CD4-positive, alpha-beta T cell treated with Interleukin-6 for 4 hours (primary cell): ENCODE measurements around the gene CCDC88C.

Source experiments
- DNase-seq: peaks from one replicate; pipeline ENCODE4 v3.0.0-alpha.2; 2020; ENCODE audit warnings: mixed read lengths

The CCDC88C gene

GRCh38 chr14:91397965-91398591, 19.5 kb downstream of the CCDC88C start:
- no peak for DNase-seq

DNA sequence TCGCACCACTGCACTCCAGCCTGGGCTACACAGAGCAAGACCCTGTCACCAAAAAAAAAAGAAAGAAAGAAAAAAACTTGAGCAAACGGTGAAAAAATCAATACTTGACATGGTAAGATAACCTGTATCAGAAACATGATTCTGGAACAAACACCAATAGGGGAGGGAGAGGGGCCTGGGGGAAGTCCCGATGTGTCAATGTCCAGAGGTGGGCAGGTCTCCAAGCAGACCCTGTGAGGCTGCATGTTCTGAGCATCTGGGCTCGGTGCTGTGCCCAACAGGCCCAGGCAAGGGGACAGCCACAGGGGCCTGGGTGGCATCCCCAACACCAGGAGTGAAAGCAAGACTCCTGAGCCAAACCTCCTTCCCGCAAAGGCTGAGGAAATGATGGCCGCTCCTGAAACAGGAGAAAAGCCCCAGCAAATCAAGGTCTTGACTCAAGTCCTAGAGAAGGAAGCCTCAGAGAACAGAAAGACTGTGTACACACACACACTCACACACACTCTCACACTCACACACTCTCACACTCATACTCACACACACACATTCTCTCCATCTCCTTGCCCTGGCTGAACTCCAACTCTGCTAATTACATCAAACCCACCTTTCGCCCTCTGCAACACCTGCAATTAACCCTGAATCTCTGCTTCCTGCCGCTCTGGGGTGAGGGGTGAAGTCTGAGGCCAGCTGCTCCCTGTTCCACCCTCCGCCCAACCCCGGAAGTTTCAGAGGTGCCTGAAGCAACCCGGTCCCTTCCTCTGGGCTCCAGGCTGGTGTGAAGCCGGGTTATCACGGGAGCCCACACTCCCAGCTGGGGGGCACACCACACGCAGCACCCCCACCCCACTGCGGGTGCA, 20.4 kb downstream of the CCDC88C start:
- peak; percentile 75 for DNase-seq

- DNase-seq = no peak
Measured at GRCh38 chr14:91396013-91396660, 21.5 kb downstream of the CCDC88C start.

DNA sequence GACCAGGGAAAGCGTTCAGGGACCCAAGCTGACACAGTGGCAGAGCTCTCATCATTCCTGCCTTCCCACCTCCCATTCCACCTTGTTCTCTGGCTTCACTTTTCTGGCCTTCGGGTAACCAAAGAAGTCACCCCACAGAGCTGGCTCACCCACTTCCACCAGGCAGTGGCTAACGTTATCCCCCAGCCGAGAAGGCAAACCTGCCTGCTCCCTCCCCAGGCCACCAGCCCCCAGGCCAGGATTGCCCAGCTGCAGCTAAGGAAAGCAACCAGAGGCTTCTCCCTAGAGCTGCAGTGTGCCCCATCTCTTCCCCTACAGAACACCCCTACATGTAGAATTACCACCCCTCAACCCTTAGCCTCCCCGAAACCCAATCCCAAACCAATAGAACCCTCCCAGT, 22.2 kb downstream of the CCDC88C start:
- no peak for DNase-seq

- DNase-seq = no peak
Measured at GRCh38 chr14:91394105-91395081, 23.2 kb downstream of the CCDC88C start.

DNA sequence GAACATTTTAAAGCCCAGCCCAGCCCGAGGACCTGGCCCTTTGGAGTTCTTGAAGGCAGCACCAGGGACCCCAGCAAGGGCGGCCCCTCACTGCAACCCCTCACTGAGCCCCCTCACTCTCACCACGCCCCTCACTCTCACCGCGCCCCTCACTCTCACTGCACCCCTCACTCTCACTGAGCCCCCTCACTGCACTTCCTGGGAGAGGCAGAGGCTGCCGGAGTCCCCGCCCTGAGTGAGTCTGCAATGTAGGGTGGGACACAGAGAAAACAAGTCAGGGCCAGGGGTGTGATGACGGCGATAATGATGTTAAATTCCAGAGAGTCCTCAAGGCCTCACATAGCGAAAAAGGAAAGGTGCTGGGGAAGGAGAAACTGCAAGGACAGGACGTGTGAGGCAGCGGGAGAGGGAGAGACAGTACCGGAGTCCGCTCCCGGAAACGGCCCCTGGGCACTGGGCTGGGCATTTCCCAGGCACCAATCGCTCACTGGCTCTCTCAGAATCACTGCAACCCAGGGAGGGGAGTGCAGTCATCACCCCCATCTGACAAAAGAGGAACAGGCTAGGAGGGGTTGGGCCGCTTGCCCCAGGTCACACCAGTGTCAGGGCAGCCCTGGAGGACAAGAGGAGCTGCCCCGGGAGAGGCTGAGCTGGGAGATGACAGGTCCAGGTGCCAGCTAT, 24.9 kb downstream of the CCDC88C start:
- no peak for DNase-seq

- DNase-seq = no peak
Measured at GRCh38 chr14:91390165-91390778, 27.3 kb downstream of the CCDC88C start.

GRCh38 chr14:91389150-91389549, 28.5 kb downstream of the CCDC88C start:
- DNase-seq = no peak

DNA sequence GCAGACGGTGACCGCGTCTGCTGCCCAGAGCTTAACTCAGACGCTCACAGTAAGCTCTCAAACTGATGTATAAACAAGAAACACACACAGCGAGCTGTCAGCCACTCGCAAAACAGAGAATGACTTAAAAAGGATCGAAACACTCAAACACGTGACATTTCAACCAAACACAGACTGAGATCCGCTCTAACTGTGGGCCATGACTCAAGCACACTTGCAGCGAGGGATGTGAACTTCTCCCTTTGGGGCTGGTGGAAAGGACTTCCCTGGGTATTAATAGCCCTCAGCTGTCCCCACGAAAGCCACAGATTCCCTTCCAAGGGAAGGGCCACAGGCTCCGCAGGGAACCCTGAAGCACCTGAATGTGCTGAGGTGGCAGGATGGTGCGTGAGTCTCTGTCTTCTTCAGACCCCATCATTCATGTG, 29.1 kb downstream of the CCDC88C start:
- peak; percentile 67 for DNase-seq

GRCh38 chr14:91387951-91388381, 29.7 kb downstream of the CCDC88C start:
- no peak for DNase-seq

DNA sequence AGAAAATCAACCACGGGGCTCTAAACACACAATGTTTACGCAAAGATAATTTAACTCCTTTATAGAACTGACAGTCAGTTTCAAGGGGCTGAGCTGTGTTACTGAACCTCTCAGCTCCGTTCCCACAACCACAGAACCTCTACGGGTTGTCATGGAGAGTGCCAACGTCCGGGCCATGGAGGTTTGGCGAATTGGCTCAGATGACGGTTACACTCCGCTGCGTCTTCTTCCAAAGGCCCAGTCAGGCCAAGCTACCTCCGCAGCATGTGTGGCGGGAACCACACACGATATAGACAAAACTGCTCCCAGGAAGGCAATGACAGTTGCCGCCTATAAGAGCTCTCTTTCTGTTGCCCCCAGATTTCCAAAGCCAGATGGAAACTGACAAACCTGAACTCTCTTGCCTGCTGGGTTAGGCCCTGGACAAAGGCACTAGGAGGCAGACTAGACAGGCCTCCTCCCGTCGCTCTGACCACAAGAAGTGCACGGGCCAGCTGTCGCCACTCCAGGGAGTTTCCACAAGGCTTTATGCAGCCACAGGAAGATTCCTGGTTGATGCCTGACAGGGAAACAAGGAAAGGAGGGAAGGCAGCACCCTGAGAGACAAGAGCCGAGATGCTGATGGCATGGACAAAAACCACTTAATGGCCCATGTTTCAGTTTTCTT, 30.3 kb downstream of the CCDC88C start:
- no peak for DNase-seq

DNA sequence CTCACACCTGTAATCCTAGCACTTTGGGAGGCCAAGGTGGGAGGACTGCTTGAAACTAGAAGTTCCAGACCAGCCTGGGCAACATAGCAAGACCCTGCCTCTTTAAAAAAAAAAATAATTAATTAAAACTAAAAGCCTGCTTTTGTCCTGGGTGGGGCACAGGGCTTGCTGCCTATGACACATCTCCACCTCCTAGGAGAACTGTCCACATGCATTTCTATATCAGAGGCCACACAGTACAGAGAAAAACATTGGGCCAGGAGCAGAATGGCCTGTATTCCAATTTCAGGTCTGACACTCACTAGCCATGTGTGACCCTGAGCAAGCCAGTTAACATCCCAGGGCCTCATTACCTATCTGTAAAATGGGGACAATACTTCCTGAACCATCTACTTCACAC, 31.9 kb downstream of the CCDC88C start:
- DNase-seq = no peak

GRCh38 chr14:91385224-91385623, 32.4 kb downstream of the CCDC88C start:
- no peak for DNase-seq

DNA sequence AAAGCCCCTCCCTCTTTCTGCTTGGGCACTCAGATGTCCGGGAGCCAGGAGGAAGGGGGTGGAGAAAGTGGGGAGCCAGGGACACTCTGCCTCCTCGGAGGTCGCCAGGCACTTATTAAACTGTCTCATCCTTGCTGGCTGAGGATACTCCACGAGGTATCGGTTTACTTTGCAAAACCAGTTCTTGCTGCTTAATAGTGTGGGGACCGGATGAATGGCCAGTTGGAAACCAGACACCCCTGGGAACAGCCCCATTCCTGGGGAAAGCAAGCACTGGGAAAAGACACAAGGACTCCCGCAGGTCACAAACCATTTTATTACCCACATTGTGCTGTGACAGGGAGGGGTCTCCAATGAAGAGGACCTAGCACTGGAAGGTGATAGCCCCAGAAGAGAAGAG, 34.2 kb downstream of the CCDC88C start:
- no peak for DNase-seq

GRCh38 chr14:91381801-91382670, 35.6 kb downstream of the CCDC88C start:
- no peak for DNase-seq

GRCh38 chr14:91380610-91381371, 36.8 kb downstream of the CCDC88C start:
- DNase-seq = no peak

GRCh38 chr14:91380123-91380522, 37.5 kb downstream of the CCDC88C start:
- DNase-seq = no peak

DNA sequence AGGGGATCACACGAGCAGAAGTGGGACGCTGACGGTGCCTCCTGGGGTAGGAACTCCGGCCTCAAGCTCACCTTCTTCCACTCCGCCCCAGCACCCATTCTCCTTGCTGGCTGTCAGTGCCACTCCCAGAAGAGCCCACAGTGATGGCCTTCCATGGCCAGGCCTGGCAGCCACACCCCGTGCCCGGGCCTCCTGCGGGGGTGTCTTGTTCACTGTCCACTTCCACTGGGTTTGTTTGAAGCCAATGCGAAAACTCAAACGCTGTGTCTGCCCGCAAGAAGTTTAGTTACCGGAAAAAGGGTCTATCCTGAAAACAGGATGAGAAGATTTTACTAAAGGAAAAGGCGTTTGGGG, 38.1 kb downstream of the CCDC88C start:
- DNase-seq = no peak

GRCh38 chr14:91378930-91379578, 38.6 kb downstream of the CCDC88C start:
- no peak for DNase-seq
